ENCODE measurements around the gene C1RL.

DNA sequence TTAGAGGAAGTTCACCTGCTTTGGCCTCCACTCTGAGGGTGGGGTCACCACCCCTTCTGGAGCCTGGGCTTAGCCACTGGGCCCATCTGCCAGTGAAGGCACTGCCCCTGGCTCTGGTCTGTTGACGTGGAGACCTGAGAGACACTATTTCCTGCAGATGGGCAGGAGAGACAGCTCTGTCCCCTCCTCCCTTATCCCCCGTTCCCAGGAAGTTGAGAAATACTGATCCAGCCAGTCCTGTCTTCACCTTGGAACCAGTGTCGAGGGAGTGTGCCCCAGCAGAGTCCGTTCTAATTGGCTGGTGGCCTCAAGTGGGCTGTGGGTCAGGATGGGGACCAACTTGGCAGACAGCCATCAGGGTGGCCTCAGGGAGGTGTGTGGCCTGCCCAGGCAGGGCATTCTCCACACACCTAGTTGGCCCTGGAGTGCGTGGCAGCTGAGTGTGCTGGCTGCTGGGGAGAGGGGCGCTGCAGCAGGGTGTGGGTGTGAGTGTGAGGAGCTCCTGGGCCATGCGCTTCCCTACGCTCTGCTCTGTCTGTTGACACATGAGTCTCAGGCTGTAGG, 46.5 kb upstream of the C1RL start:
- TF ChIP-seq, protein P1, sequence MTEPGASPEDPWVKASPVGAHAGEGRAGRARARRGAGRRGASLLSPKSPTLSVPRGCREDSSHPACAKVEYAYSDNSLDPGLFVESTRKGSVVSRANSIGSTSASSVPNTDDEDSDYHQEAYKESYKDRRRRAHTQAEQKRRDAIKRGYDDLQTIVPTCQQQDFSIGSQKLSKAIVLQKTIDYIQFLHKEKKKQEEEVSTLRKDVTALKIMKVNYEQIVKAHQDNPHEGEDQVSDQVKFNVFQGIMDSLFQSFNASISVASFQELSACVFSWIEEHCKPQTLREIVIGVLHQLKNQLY (CRISPR knock-in tag; IDR thresholded peaks at IDR 0.05): no peak
- TF ChIP-seq, protein P2, sequence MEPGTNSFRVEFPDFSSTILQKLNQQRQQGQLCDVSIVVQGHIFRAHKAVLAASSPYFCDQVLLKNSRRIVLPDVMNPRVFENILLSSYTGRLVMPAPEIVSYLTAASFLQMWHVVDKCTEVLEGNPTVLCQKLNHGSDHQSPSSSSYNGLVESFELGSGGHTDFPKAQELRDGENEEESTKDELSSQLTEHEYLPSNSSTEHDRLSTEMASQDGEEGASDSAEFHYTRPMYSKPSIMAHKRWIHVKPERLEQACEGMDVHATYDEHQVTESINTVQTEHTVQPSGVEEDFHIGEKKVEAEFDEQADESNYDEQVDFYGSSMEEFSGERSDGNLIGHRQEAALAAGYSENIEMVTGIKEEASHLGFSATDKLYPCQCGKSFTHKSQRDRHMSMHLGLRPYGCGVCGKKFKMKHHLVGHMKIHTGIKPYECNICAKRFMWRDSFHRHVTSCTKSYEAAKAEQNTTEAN (CRISPR knock-in tag; IDR thresholded peaks at IDR 0.05): no peak
- no peak for TF ChIP-seq CREB1 (CRISPR knock-in tag; IDR thresholded peaks at IDR 0.05)
- TF ChIP-seq JUN (CRISPR knock-in tag; IDR thresholded peaks at IDR 0.05): no peak
- TF ChIP-seq, protein P3, sequence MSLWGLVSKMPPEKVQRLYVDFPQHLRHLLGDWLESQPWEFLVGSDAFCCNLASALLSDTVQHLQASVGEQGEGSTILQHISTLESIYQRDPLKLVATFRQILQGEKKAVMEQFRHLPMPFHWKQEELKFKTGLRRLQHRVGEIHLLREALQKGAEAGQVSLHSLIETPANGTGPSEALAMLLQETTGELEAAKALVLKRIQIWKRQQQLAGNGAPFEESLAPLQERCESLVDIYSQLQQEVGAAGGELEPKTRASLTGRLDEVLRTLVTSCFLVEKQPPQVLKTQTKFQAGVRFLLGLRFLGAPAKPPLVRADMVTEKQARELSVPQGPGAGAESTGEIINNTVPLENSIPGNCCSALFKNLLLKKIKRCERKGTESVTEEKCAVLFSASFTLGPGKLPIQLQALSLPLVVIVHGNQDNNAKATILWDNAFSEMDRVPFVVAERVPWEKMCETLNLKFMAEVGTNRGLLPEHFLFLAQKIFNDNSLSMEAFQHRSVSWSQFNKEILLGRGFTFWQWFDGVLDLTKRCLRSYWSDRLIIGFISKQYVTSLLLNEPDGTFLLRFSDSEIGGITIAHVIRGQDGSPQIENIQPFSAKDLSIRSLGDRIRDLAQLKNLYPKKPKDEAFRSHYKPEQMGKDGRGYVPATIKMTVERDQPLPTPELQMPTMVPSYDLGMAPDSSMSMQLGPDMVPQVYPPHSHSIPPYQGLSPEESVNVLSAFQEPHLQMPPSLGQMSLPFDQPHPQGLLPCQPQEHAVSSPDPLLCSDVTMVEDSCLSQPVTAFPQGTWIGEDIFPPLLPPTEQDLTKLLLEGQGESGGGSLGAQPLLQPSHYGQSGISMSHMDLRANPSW (CRISPR knock-in tag; conservative IDR thresholded peaks at IDR 0.05; ENCODE audit: low read depth): no peak
- no peak for TF ChIP-seq RELA (CRISPR knock-in tag; IDR thresholded peaks at IDR 0.05; ENCODE audit: borderline replicate concordance)
- TF ChIP-seq, protein P4, sequence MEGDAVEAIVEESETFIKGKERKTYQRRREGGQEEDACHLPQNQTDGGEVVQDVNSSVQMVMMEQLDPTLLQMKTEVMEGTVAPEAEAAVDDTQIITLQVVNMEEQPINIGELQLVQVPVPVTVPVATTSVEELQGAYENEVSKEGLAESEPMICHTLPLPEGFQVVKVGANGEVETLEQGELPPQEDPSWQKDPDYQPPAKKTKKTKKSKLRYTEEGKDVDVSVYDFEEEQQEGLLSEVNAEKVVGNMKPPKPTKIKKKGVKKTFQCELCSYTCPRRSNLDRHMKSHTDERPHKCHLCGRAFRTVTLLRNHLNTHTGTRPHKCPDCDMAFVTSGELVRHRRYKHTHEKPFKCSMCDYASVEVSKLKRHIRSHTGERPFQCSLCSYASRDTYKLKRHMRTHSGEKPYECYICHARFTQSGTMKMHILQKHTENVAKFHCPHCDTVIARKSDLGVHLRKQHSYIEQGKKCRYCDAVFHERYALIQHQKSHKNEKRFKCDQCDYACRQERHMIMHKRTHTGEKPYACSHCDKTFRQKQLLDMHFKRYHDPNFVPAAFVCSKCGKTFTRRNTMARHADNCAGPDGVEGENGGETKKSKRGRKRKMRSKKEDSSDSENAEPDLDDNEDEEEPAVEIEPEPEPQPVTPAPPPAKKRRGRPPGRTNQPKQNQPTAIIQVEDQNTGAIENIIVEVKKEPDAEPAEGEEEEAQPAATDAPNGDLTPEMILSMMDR (IDR thresholded peaks at IDR 0.05): no peak
- TF ChIP-seq, protein P5, sequence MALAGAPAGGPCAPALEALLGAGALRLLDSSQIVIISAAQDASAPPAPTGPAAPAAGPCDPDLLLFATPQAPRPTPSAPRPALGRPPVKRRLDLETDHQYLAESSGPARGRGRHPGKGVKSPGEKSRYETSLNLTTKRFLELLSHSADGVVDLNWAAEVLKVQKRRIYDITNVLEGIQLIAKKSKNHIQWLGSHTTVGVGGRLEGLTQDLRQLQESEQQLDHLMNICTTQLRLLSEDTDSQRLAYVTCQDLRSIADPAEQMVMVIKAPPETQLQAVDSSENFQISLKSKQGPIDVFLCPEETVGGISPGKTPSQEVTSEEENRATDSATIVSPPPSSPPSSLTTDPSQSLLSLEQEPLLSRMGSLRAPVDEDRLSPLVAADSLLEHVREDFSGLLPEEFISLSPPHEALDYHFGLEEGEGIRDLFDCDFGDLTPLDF (CRISPR knock-in tag; IDR thresholded peaks at IDR 0.05): no peak
- TF ChIP-seq CREM (CRISPR knock-in tag; IDR thresholded peaks at IDR 0.05): no peak
- TF ChIP-seq, protein P6, sequence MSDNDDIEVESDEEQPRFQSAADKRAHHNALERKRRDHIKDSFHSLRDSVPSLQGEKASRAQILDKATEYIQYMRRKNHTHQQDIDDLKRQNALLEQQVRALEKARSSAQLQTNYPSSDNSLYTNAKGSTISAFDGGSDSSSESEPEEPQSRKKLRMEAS (CRISPR knock-in tag; IDR thresholded peaks at IDR 0.05): no peak
- TF ChIP-seq ZNF232 (CRISPR knock-in tag; IDR thresholded peaks at IDR 0.05): no peak
- TF ChIP-seq NR2C2 (CRISPR knock-in tag; IDR thresholded peaks at IDR 0.05): no peak
- no peak for TF ChIP-seq MXD4 (CRISPR knock-in tag; IDR thresholded peaks at IDR 0.05; ENCODE audit: borderline replicate concordance)

All from WTC11 (cell line).